Hematopoietic multipotent progenitor cell treated with erythropoietin and hydrocortisone succinate and interleukin-3 and kit ligand, for 6 days (in vitro differentiated cells): ENCODE results near the gene ENPP1.
"Not testable (repeated sequence)": the region's sequence is repeated elsewhere in the genome, so short reads cannot be mapped to it uniquely, and the experiment has no call there.

Experiments used
- DNase-seq: peaks from one replicate; pipeline ENCODE4 v3.0.0-alpha.2; 2015

ENPP1 gene

DNA sequence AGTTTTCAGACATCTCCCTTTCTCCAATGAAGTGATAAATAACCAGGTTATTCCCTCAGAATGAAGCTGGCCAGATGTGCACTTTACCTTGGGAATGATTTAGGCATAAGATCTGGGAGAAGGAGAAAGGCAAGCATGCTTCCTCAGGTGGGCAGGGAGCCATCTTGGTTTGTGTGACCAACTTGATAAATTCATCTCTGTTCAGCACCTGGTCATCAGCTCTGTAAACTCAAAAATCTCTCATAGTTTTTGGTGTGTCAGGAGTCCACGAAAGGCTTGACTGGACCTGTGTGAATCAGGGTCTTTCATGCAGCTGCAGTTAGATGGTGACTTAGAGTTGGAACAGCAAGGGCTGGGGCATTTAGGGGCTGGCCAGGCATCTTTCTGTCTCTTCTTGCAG is 24.5 kb downstream of the ENPP1 start:
- DNase-seq: no peak

DNA sequence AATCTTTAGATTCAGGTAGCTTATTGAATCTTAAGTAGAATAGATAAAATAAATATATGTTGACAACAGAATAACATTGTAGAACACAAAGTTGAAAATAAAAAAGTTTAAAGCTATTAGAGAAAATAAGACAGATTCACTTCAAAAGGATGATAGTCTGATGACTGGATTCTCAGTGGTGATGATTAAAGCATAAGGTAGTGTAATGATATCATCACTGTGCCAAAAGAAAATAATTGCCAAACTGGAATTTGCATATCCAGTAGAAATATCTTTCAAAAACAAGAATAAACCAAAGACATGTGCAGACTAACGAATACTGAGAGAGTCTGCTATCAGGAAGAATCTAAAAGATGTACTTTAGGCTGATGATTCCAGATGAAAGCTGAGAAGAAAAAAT is 30.2 kb downstream of the ENPP1 start:
- DNase-seq: no peak

DNA sequence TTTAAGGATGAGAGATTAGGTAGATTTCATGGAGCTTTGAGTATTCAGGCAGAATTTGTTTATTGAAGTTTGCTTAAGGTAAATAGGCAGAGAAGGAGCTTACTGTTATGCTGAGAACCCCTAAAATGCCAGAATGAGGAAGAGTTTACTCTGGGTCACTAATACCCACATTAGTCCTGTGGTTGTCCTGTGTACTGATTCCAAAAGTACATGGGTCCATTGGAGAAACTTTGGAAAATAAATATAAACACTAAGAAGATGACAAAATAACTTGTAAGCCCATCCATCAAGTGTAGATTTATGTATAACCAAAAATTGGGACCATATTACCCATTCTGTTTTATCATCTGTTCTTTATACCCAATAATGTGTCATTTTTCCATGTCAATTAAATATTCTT is 31.6 kb downstream of the ENPP1 start:
- DNase-seq: no peak

DNA sequence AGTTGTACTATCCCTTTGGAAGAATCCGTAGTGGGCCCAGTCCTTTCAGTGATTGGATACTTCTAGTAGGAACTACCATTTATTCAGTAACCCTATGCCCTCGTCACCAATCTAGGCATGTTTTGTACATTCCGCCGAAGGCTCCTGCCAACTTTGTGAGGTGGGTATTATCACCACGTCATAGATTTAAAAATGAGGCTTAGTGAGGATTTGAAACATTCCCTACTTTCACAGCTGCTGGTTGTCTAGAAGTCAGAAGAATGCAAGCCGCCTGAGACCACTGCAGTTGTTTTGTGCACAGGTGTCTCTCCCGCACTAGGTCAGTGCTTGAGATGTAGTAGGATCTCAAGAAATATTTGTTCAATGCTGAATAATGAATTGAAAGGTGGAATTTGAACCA is 32.6 kb downstream of the ENPP1 start:
- DNase-seq: no peak

DNA sequence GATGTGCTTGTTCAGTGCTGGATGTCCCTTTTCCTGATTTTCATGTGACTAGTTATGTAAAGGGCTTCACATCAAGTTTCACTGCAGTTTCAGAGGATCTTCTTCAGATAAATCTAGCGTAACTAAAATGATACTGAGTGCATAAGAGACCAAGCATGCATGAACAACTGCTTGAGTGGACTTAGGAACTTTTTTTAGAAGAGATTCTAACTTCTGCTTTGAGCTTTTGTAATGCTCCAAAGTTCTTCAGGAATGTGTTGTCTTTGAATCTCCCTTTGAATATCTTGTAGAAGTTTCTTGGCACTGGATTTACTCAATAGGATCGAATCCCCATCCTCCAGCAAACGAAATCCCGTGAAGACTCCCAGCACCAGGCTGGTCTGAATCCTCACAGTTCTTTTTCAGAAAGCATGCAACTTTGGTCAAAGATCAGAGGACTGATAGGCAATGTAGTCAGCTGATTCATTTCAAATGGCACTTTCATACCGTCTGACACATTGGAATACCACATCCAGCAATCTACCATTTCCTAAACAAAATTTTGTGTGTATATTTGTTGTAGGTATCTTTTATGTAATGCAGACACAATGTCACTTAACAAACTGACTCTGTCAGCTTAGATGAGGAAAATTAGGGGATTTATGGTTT is 33.2 kb downstream of the ENPP1 start:
- DNase-seq: no peak

DNA sequence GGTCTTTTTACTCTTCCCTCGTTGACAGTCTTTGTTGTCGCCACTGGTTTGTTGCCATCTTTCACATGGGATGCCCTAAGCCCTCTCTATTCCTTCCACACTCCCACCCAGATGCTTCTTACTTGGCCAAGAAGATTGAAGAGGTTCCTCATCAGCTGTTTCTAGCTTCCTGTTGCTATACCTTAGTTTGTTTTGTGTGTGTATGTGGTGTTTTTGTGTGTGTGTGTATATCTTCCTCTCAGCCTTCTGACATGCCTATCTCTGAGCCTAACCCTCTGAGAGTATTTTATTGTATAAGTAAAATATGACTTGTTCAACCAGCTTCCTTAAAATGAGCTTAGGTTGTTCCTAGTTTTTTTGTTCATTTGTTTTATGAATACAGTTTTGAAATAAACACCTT is 35.9 kb downstream of the ENPP1 start:
- DNase-seq: no peak

DNA sequence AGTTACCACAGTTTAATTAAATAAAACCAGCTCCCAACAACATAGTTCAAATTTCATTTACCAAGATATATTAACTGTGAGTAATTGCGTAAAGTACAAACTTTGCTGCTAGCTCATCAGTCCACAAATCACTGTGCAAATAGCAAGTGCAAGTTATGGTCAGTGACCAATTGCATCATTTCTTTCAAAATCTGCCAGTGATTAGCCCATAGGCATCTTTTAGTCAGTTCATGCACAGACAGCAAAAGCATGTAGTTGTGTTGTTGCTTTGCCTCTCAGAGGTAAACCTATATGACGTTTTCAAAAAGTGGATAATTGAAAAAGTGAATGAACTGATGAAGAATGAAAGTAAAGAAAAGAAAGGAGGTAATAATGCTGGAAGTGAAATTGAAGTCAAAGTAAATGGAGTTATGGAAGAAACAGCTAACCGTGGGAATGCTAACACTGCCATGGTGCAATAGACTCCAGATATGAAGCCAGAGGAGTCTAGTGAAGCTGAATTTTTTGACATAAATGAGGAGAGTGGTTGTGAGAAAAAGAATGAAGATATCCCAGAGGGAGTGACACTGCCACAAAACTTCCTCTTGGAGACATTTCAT is 36.5 kb downstream of the ENPP1 start:
- no peak for DNase-seq

DNA sequence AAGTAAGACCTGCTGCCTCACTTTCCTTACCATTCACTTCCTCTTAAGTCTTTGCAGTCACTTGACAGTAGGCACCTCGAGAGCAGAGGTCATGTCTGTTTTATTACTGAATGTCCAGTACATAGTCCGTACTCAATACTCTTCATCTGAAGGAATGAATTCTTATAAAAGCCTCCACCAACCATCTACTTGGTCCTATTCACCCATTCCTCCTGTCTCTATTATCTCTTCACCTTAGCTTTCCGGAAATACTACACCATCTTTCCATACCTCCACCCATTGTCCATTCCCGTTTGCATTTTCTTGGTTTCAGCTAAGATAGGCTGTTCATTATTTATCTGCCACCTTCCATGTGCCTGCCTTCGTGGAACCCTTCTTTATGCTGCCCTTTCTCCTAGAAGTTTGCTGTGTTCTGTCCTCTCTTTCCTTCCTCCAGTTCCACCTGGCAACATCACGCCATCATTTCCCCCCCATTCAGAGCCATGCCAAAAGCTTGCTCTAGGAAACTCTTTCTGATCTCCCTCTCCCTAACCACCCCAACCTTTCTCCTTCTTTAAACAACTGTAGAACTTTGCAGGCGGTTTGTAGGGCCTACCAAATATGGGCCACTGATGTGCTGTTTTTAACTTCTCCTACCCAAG is 38.3 kb downstream of the ENPP1 start:
- DNase-seq: no peak

DNA sequence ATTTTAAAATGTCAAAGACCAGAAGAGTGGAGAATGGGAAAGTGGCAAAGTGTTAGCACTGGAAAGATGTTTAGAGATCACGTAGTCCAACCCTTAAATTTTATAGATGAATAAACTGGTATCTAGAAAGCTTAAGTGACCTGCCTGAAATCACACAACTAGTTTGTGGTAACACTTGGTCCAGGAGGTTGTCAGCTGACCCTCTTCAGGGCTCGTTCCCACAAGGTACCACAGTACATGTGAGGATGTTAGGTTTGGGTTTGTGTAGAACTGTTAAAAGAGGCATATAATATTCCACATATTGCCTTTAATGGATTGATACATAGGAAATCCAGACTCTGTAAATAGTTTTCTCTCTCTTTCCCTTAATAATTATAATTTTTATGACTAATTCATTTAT is 39.1 kb downstream of the ENPP1 start:
- DNase-seq: no peak

DNA sequence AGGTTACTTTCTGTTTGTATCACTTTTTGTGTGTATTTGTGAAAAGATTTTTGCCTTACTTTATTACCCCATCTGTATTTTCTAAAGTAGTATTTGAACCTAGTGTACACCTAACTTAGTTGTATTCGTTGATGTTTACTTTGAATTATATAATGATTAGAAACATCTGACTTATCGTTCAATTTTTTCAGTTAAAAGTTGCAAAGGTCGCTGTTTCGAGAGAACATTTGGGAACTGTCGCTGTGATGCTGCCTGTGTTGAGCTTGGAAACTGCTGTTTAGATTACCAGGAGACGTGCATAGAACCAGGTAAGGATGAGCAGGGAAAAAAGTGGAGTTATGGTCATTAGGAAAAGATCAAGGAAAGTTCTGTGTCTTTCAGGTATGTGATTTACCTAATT is 42.0 kb downstream of the ENPP1 start:
- DNase-seq: no peak

DNA sequence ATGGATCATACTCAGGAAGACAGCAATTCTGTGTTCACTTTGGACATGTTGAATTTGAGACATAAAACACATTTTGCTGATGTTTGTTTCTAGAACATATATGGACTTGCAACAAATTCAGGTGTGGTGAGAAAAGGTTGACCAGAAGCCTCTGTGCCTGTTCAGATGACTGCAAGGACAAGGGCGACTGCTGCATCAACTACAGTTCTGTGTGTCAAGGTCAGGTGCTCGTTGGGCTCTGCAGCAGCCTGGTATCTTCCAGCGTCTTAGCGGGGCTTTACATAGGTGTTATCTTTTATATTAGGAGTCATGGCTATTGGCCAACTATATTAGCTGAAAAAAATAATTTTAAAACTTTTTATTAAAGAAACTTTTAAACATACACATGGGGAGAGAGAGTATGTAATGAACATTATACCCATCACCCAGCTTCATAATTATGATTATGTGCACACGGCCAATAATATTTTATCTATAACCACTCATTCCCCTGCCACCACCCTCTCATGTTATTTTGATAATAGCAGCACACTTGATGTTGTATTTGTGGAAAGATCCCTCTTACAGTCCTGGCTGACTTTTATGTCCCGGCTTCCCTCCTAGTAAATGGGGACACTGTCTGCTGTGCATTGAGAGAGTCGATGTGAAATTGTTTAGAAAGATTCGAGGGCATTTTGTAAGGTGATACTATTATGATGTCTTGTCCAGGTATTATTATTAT is 43.4 kb downstream of the ENPP1 start:
- no peak for DNase-seq

DNA sequence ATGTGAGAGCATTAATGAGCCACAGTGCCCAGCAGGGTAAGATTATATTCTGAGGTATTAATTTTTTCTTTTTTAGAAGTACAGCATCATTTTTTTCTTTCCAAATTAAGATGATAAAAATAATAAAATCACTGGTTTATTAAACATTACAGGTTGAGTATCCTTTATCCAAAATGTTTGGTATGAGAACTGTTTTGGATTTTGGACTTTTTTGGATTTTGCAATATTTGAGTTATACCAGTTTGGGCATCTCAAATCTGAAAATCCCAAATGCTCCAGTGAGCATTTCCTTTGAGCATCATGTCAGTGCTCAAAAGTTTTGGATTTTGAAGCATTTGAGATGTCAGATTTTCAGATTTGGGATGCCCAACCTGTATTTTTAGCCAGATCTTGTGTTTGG is 44.4 kb downstream of the ENPP1 start:
- DNase-seq: no peak

DNA sequence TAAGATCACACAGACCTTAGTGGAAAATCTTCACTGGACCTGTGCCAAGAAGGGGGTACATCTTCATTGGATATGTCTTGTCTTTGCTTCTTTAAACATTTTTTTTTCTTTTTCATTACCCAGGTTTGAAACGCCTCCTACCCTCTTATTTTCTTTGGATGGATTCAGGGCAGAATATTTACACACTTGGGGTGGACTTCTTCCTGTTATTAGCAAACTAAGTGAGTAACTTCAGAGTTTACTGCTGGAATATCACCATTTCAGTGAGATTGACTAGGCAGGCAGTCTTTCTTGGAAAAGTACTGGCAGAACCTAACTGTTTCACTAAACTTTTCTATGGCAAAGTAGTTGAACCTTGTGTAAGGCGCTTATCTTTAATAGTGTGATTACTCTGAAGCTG is 47.0 kb downstream of the ENPP1 start:
- no peak for DNase-seq

DNA sequence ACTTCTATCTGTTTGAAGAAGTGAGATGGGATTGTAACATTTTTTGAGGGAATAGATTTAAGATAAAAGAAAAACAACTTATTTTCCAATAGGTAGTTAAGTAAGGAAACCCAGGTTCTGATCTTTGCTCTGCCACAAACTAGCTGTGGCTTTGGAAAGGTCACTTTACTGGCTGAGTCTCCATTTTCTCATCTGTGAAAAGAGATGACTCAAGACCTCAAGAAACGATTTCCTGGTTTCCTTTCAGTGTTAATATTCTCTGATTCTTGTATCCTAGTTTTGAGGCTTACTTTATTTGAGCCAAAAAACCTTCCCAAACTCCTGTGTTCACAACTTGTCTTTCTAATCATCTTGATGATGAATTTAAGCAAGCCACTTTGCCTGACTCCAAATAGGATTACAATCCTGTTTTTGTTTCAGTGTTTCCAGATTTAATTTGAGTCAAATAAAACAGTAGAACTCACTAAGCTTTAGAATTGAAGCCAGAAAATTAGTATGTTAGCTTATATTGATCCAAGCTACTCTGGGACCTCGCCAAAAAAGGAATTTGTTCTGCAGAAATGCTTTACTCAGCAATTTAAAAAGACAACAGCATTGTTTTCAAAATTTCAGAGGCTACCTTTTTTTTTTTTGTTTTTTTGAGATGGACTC is 51.1 kb downstream of the ENPP1 start:
- no peak for DNase-seq

DNA sequence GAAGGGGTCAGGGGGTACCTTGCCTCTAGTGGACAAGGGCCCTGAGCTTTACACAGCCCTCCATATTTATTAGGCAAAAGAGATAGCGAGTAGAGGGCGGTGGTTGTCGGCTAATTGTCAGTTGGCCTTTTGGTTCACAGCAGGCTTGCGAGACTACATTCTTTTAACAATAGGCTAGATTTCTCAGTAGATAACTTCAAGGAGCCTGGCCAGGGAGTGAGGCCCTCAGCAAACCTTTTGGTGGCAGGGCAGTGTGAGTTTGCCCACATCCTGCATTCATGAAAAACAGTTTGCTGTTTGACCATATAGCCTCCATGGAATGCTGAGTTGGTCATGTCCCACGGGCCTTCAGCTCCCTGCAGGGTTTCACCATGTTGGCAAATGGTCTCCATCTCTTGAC is 51.8 kb downstream of the ENPP1 start:
- not testable (repeated sequence) for DNase-seq

DNA sequence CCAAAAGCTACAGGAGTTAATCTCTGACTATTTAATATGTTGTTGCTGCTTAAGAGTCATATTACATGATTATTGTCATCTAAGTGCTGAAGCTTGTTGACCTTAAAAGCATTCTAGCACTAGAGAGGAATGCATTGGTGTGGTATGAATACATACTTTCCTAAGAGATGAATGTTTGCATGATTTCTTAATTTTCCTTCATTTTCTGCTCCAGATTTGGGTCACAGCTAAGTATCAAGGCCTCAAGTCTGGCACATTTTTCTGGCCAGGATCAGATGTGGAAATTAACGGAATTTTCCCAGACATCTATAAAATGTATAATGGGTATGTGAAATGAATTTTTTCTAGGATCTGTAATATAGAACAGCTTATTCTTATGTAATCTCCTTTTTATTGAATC is 53.6 kb downstream of the ENPP1 start:
- no peak for DNase-seq

DNA sequence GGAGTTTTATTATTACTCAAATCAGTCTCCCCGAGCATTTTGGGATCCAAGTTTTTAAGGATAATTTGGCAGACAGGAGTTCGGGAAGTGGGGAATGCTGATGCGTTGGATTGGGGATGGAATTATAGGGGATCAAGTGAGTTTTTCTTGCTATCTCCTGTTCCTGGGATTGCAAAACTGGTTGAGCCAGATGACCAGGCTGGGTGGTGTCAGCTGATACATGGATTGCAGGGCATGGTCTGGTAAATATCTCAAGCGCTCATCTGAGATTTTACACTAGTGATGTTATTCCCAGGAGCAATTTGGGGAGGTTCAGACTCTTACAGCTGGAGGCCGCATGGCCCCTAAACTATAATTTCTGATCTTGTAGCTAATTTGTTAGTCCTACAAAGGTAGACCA is 54.7 kb downstream of the ENPP1 start:
- DNase-seq: no peak

DNA sequence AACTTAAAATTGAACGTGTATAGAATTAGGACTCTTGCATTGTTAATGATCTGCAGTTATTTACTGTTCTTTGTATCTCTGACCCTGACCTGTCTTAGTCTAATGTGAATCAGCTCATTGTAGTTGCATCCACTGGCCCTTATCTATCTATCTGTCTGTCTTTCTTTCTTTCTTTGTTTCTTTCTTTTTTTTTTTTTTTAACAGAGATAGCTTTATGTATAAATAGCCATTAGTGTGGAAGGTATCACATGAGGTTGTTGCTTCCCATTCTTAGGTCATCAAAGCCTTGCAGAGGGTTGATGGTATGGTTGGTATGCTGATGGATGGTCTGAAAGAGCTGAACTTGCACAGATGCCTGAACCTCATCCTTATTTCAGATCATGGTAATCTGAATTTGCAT is 59.9 kb downstream of the ENPP1 start:
- no peak for DNase-seq

DNA sequence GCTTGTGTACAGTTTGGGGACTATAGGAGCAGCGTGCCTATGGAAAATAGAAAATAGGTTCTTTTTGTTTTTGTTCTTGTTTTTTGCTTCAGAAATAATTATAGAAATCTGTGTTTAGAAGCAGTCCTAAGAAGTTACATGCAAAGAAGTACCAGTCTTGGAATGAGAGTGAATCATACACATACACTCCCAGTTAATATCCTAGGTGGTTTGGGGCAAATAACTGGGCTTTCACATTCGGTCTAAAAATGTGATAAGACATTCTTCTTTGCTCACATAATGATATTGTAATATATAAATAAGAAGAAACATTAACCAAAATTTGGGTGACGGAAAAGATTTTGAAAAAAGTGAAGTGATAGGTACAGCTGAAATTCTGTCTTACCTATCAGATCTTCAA is 61.0 kb downstream of the ENPP1 start:
- DNase-seq: no peak

DNA sequence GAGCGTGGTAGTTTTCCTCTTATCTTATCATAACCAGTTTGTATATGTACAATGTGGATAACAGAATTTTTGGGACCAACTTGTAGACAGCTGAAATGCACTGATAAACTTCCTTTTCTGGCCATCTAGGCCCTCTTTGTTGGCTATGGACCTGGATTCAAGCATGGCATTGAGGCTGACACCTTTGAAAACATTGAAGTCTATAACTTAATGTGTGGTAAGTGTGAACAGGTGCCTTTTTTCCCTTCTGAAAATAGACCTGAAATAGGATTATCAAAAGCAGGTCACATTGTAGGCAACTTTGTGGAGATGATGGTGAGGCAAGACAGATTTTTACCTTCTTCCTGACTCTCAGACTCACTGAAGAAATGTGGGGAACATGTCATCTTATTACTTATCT is 67.8 kb downstream of the ENPP1 start:
- no peak for DNase-seq

DNA sequence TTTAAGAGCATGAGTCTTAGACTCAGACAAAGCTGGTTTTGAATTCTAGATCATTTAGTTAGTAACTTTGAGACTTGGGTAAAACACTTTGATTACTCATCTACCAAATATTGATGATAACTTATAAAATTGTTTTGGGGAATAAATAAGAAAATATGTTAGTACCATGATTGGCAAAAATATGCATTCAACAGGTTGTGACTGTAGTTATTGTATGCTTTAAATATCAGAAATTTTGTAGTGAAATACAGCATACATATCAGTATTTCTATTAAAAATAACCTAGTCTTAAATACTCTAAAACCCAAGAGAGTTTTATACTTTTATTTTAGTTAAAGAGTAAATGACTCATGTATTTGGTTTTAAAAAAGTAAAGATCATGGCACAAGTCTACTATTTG is 68.7 kb downstream of the ENPP1 start:
- no peak for DNase-seq

DNA sequence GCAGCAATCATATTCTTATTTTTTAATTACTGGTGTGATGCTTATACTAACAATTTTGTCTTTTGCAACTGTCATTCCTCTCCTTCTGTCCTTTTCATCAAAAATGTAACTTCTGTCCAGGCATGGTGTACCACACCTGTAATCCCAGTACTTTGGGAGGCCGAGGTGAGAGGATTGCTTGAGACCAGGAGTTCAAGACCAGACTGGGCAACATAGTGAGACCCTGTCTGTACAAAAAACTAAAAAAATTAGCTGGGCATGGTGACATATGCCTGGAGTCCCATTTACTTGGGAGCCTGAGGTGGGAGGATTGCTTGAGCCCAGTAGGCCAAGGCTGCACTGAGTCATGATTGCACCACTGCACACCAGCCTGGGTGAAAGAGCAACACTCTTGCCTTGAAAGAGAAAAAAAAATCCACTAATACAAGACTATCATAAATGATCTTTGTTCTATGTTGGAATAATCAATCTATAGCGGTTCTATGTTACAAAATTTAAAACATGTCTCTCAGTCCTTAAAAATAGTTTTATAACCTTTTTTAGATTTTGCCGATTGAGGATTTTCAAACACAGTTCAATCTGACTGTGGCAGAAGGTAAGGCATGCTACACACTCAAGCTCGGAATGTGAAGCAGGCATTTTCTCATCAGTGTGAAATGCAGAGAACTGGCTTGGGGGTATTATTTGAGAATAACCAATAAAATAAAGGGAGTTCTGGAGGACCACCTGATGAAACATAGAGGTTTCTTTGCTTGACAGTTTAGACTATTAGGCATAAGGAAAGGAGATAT is 70.4 kb downstream of the ENPP1 start:
- DNase-seq: no peak

DNA sequence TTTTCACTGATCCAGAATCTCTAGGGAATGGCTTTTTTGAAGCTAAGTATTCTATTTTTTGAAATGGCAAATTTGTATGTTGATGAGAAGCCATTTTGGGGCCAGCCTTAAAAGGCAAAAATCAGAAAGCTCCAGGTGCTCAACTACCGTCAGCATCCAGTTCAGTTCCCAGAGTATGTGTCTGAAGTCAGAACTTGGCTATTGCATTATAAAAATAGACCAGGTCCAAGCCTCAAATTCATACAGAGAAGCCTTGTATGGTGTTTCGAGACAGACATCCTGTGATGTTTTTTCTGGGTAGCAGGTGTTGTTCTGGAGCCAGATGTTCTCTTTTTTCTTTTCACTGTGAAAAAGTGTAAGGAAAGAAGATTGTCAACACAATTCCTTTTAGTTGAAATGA is 75.2 kb downstream of the ENPP1 start:
- no peak for DNase-seq
